ENCODE measurements around the gene GPD2.

DNA sequence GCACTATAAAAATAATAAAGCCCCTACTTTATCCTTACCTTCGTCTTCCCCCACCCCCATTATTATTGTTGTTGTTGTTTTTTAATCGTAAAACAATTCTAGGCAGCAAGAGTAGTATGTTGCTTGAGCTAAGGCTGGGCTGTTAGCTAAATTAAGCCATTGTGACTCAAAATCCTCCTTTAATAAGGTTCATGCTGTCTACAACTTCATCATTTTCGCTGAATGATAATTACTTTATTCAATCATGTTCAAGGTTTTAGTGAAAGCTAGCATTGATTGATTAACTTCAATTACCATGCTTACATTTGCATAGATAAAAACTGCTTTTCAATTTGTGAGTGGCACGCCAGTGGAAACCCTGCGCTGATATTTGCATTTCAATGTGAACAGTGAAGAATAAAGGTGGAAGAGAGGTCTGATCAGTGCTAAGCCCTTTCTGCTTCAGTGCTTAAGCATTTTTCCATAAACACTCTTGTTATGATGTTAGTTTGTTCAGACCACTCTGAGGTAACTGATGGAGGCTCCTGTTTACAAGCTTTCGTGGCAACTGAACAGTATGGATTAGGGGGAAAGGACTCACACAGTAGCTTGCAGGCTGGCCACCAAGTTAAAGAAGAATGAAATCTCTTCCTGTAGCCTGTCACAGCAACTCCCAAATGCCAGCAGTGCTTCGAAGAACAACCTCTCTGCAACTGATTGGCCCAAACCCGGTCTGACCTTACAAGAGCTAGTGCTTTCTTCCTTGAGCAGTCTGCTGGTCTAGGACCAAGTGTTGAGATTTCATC lies 156.8 kb downstream of the GPD2 start:
- TF ChIP-seq, protein P1, sequence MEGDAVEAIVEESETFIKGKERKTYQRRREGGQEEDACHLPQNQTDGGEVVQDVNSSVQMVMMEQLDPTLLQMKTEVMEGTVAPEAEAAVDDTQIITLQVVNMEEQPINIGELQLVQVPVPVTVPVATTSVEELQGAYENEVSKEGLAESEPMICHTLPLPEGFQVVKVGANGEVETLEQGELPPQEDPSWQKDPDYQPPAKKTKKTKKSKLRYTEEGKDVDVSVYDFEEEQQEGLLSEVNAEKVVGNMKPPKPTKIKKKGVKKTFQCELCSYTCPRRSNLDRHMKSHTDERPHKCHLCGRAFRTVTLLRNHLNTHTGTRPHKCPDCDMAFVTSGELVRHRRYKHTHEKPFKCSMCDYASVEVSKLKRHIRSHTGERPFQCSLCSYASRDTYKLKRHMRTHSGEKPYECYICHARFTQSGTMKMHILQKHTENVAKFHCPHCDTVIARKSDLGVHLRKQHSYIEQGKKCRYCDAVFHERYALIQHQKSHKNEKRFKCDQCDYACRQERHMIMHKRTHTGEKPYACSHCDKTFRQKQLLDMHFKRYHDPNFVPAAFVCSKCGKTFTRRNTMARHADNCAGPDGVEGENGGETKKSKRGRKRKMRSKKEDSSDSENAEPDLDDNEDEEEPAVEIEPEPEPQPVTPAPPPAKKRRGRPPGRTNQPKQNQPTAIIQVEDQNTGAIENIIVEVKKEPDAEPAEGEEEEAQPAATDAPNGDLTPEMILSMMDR (conservative IDR thresholded peaks at IDR 0.05 in 1 of 2, IDR thresholded peaks at IDR 0.05 in 1 of 2; ENCODE audit: extremely low read depth in 1 of 2, insufficient read depth in 1 of 2, low read depth in 1 of 2, low read length in 2 of 2), result no peak
- no peak for TF ChIP-seq EZH2 (IDR thresholded peaks at IDR 0.05; ENCODE audit: borderline replicate concordance, low read length)
